Neuronal stem cell (in vitro differentiated cells): ENCODE results near the gene TSPEAR.
"Not testable (repeated sequence)": the region's sequence is repeated elsewhere in the genome, so short reads cannot be mapped to it uniquely, and the experiment has no call there.

ENCODE experiments used
- DNase-seq: peaks from one replicate; pipeline ENCODE4 v3.0.0-alpha.2; 2013; ENCODE audit warnings: low spot score
- H2AFZ ChIP-seq: one replicate; pipeline ENCODE4 v1.6.1; 2013; ENCODE audit warnings: mild to moderate bottlenecking, low read length, inconsistent platforms
- H2AK5ac ChIP-seq: 2 replicates; pipeline ENCODE4 v1.6.1; 2013; ENCODE audit warnings: low read depth, mild to moderate bottlenecking, inconsistent platforms, low read length, moderate library complexity, mixed read lengths
- H2BK120ac ChIP-seq: 2 replicates; pipeline ENCODE4 v1.6.1; 2013; ENCODE audit warnings: low read depth, mild to moderate bottlenecking, inconsistent platforms, low read length, moderate library complexity, mixed read lengths
- H2BK12ac ChIP-seq: one replicate; pipeline ENCODE4 v1.6.1; 2013; ENCODE audit warnings: low read length, inconsistent platforms
- H2BK15ac ChIP-seq: 2 replicates; pipeline ENCODE4 v1.6.1; 2013; ENCODE audit warnings: mild to moderate bottlenecking, low read length, inconsistent platforms, mixed read lengths
- H2BK5ac ChIP-seq: one replicate; pipeline ENCODE4 v1.6.1; 2013; ENCODE audit warnings: inconsistent platforms, mild to moderate bottlenecking, low read length, moderate library complexity
- H3K14ac ChIP-seq: one replicate; pipeline ENCODE4 v1.6.1; 2013; ENCODE audit warnings: low read length, inconsistent platforms
- H3K18ac ChIP-seq: 2 replicates; pipeline ENCODE4 v1.6.1; 2013; ENCODE audit warnings: low read length, inconsistent platforms
- H3K23ac ChIP-seq: 2 replicates; pipeline ENCODE4 v1.6.1; 2013; ENCODE audit warnings: low read depth, mild to moderate bottlenecking, mixed read lengths, low read length, inconsistent platforms; ENCODE audit not compliant: poor library complexity
- H3K27ac ChIP-seq: replicated peaks from 3 replicates; pipeline ENCODE4 v1.5.1; 2013; ENCODE audit warnings: low read length, inconsistent platforms
- H3K27me3 ChIP-seq, 3 experiments: 2 replicates each; pipeline ENCODE4 v1.6.1; 2013; ENCODE audit warnings: low read length in 3 of 3, mild to moderate bottlenecking in 2 of 3, inconsistent platforms in 1 of 3, low read depth in 1 of 3, mixed read lengths in 1 of 3, moderate library complexity in 1 of 3; ENCODE audit not compliant: control insufficient read depth in 3 of 3, insufficient read depth in 3 of 3
- H3K36me3 ChIP-seq, 2 donors: replicated peaks in 1 of 2; 2 replicates each; pipeline ENCODE4 v1.6.1; 2013; ENCODE audit warnings: low read length in 2 of 2; ENCODE audit not compliant: control insufficient read depth in 2 of 2, insufficient read depth in 2 of 2
- H3K4ac ChIP-seq: 2 replicates; pipeline ENCODE4 v1.6.1; 2013; ENCODE audit warnings: inconsistent platforms, mild to moderate bottlenecking, low read length, moderate library complexity
- H3K4me1 ChIP-seq, 2 donors: 1 replicate in 1 of 2; 2 replicates in 1 of 2; pipeline ENCODE4 v1.6.1; 2013; ENCODE audit warnings: low read length in 2 of 2, low read depth in 1 of 2; ENCODE audit not compliant: control insufficient read depth in 2 of 2, insufficient read depth in 1 of 2
- H3K4me2 ChIP-seq: one replicate; pipeline ENCODE4 v1.6.1; 2013; ENCODE audit warnings: mild to moderate bottlenecking, low read length, inconsistent platforms; ENCODE audit not compliant: insufficient read depth, poor library complexity, severe bottlenecking
- H3K4me3 ChIP-seq, 2 donors: 2 replicates each; pipeline ENCODE4 v1.5.1; 2013; ENCODE audit warnings: low read length in 2 of 2, mild to moderate bottlenecking in 2 of 2, inconsistent platforms in 1 of 2, moderate library complexity in 1 of 2
- H3K79me1 ChIP-seq: one replicate; pipeline ENCODE4 v1.6.1; 2013; ENCODE audit warnings: low read depth, mild to moderate bottlenecking, inconsistent platforms, low read length, moderate library complexity
- H3K9ac ChIP-seq: one replicate; pipeline ENCODE4 v1.6.1; 2013; ENCODE audit warnings: mild to moderate bottlenecking, low read depth, low read length, inconsistent platforms; ENCODE audit not compliant: poor library complexity
- H3K9me3 ChIP-seq, 2 donors: replicated peaks in 1 of 2; 2 replicates each; pipeline versions ENCODE3 to v1.6.1; 2013; ENCODE audit warnings: low read length in 2 of 2, mild to moderate bottlenecking in 2 of 2, inconsistent platforms in 1 of 2, low read depth in 1 of 2, mixed read lengths in 1 of 2, moderate library complexity in 1 of 2; ENCODE audit not compliant: control insufficient read depth in 2 of 2, insufficient read depth in 1 of 2
- H4K8ac ChIP-seq: one replicate; pipeline ENCODE4 v1.6.1; 2013; ENCODE audit warnings: low read depth, mild to moderate bottlenecking, inconsistent platforms, low read length, moderate library complexity
- H4K91ac ChIP-seq: one replicate; pipeline ENCODE4 v1.6.1; 2013; ENCODE audit warnings: low read length, low read depth, mild to moderate bottlenecking, inconsistent platforms; ENCODE audit not compliant: poor library complexity
- WGBS, 2 donors: extraction: QIAGEN DNeasy Blood & Tissue Kit; methylation state at CpG; one replicate each; pipeline ENCODE4 v1.1.7; 2013; ENCODE audit warnings: missing lambda C conversion rate in 2 of 2, mixed read lengths in 1 of 2; ENCODE audit not compliant: insufficient read length in 2 of 2, insufficient replicate concordance in 1 of 2; ENCODE audit errors: extremely low coverage in 2 of 2; 5-methylcytosine and 5-hydroxymethylcytosine counted together

TSPEAR gene

GRCh38 chr21:44685050-44685449 lies 26.3 kb downstream of the TSPEAR start:
- WGBS, 2 donors: no CpG with 5 or more reads among the region's 6 CpGs
- not testable (repeated sequence) for H2AK5ac ChIP-seq, H3K79me1 ChIP-seq, H3K4ac ChIP-seq, H3K4me3 ChIP-seq, H3K36me3 ChIP-seq, H3K4me2 ChIP-seq, H4K8ac ChIP-seq, H2BK15ac ChIP-seq, H3K27ac ChIP-seq, H3K18ac ChIP-seq, H2BK120ac ChIP-seq, H2BK5ac ChIP-seq, H3K9ac ChIP-seq, H2BK12ac ChIP-seq, H4K91ac ChIP-seq, H3K9me3 ChIP-seq, H2AFZ ChIP-seq, DNase-seq, H3K23ac ChIP-seq, H3K14ac ChIP-seq
- H3K27me3 ChIP-seq: peaks cover 0 to 14% (median 0%) of the 10 kb centered on the region in 3 experiments
- H3K4me1 ChIP-seq: peaks cover 5 to 13% of the 10 kb centered on the region in 2 donors

- no peaks in the 10 kb centered on the region for H3K36me3 ChIP-seq
- no peak overlapping the region for H2AK5ac ChIP-seq
- H3K23ac ChIP-seq: no peak overlapping the region
- H3K14ac ChIP-seq: no peak overlapping the region
- H4K91ac ChIP-seq: no peak overlapping the region
- no peaks in the 10 kb centered on the region for H3K79me1 ChIP-seq
- no peak overlapping the region for H3K4me3 ChIP-seq
- no peak overlapping the region for H3K9ac ChIP-seq
- H3K4me1 ChIP-seq: peaks cover 5 to 13% of the 10 kb centered on the region in 2 donors
- no peak overlapping the region for H2BK120ac ChIP-seq
- peaks cover 0 to 14% (median 0%) of the 10 kb centered on the region in 3 experiments for H3K27me3 ChIP-seq
- no peak overlapping the region for H2BK12ac ChIP-seq
- no peak overlapping the region for H3K4me2 ChIP-seq
- DNase-seq: no peak
- H3K18ac ChIP-seq: no peak overlapping the region
- no peak overlapping the region for H2BK15ac ChIP-seq
- H3K9me3 ChIP-seq: no peaks in the 10 kb centered on the region
- no peak overlapping the region for H3K27ac ChIP-seq
- H3K4ac ChIP-seq: no peak overlapping the region
- no CpG with 5 or more reads among the region's 6 CpGs for WGBS, 2 donors
- no peak overlapping the region for H4K8ac ChIP-seq
- no peak overlapping the region for H2BK5ac ChIP-seq
- H2AFZ ChIP-seq: no peak overlapping the region
Measured at GRCh38 chr21:44684483-44684882, 26.9 kb downstream of the TSPEAR start.

- Histone ChIP-seq H3K9ac (no peak overlapping the region), H2AK5ac (no peak overlapping the region), H3K79me1 (no peaks in the 10 kb centered on the region), H2BK5ac (no peak overlapping the region), H4K8ac (no peak overlapping the region), H2BK12ac (no peak overlapping the region), H3K9me3 (no peaks in the 10 kb centered on the region), H3K36me3 (no peaks in the 10 kb centered on the region), H3K4ac (no peak overlapping the region), H3K4me1 (peaks cover 5 to 13% of the 10 kb centered on the region in 2 donors), H3K27ac (no peak overlapping the region), H3K23ac (no peak overlapping the region), H2BK15ac (no peak overlapping the region), H3K4me2 (no peak overlapping the region), H3K4me3 (no peak overlapping the region), H2AFZ (no peak overlapping the region), H3K27me3 (peaks cover 0 to 14% (median 0%) of the 10 kb centered on the region in 3 experiments), H3K14ac (no peak overlapping the region), H3K18ac (no peak overlapping the region), H4K91ac (no peak overlapping the region), H2BK120ac (no peak overlapping the region)
- WGBS, 2 donors: no CpG with 5 or more reads among the region's 7 CpGs
- DNase-seq: no peak
Measured at GRCh38 chr21:44684077-44684476, 27.3 kb downstream of the TSPEAR start.

DNA sequence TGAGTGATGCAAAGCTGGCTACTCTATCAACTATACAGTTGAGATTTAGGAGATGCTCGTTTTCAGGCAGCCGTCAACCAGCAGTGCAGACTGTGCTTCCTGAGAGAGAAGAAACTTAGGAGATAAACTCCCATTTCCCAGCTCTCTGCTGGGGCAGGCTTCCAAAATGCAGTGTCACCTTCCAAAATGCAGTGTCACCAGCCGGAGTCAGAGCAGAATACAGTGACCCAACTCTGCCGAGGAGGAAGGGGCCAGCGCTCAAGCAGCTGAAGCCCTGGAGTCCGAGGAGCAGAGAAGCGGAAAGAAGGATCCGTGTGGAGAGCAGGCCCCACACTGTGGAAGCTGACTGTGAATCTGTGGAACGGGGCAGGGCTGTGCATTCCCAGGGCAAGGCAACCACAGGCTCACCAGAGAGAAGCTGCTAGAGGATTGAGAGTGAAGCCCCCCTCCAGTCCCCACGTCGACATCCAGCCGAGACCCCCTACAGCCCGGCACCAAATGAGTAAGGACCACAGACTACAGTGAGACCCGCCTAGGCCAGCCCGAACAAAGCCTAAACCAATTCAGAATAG lies 28.7 kb downstream of the TSPEAR start:
- no peak for DNase-seq
- H3K4me2 ChIP-seq: no peak overlapping the region
- no CpG with 5 or more reads among the region's 15 CpGs for WGBS, 2 donors

More for the DNA sequence above, 28.7 kb downstream of the TSPEAR start:
- H3K36me3 ChIP-seq: no peaks in the 10 kb centered on the region
- H3K14ac ChIP-seq: no peak overlapping the region
- H2AK5ac ChIP-seq: peak overlapping the region; percentile 62
- no peaks in the 10 kb centered on the region for H3K9me3 ChIP-seq
- H3K27ac ChIP-seq: no peak overlapping the region
- no peak overlapping the region for H3K4ac ChIP-seq
- H2BK12ac ChIP-seq: no peak overlapping the region
- no peak overlapping the region for H3K23ac ChIP-seq
- no peak overlapping the region for H4K8ac ChIP-seq
- H4K91ac ChIP-seq: no peak overlapping the region
- H2BK5ac ChIP-seq: no peak overlapping the region
- no peak overlapping the region for H3K4me3 ChIP-seq
- no peak overlapping the region for H3K9ac ChIP-seq
- peak overlapping the region; percentile 36 for H3K18ac ChIP-seq
- no peak overlapping the region for H2AFZ ChIP-seq
- H2BK120ac ChIP-seq: peak overlapping the region; percentile 19
- H3K4me1 ChIP-seq: peaks cover 5 to 11% of the 10 kb centered on the region in 2 donors
- H3K27me3 ChIP-seq: peaks cover 0 to 14% (median 0%) of the 10 kb centered on the region in 3 experiments
- peak overlapping the region; percentile 16 for H2BK15ac ChIP-seq
- H3K79me1 ChIP-seq: no peaks in the 10 kb centered on the region
